OCI-M1 (cell line): ENCODE data around the gene DROSHA.

Source experiments
- DNase-seq: peaks from one replicate; lab custom pipeline; 2025; lab: John Stamatoyannopoulos, UW

Gene DROSHA

GRCh38 chr5:31464081-31464480 lies 67.8 kb downstream of the DROSHA start:
- no peak for DNase-seq

- no peak for DNase-seq
These were observed 68.5 kb downstream of the DROSHA start for GRCh38 chr5:31463351-31463750.

GRCh38 chr5:31459594-31459993 lies 72.3 kb downstream of the DROSHA start:
- DNase-seq = no peak

GRCh38 chr5:31455172-31455571 lies 76.7 kb downstream of the DROSHA start:
- DNase-seq = no peak

DNA sequence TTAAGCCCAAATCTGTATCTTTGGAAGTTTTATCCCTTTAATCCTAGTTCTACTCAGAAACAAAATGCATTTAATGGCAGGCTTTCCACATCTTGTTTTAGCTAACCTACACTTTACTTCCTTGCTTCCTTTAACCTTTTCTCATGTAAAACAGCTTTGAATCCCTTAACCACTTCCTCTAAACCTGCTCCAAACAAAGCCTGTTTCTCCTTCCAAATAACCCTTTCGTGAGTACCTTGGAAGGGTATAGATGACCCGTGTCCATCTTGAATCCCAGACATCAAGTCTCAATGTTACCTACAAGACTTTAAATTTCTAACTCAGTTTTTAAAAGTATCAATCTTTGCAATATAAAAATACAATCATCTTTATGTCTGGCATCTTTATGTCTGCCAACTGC lies 78.4 kb downstream of the DROSHA start:
- DNase-seq = no peak

DNA sequence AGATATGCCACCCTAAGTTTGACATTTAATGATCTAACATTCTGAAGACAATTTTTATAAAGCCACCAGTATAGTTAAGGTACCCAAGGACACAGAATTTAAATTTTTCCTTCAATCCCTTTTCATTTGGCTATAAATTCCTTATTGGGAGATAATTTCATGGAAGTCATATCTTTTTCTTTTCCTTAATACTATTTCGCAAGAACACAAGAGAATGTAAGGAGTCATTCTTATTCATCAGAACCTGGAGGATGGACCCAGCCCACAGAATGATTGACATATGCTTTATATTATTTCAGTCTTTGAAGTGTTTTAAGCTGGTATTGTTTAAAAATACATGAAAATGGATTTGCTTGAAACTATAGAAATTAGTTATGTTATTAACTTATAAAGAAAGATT lies 79.6 kb downstream of the DROSHA start:
- no peak for DNase-seq

- no peak for DNase-seq
These were observed 81.9 kb downstream of the DROSHA start for GRCh38 chr5:31449962-31450361.

DNA sequence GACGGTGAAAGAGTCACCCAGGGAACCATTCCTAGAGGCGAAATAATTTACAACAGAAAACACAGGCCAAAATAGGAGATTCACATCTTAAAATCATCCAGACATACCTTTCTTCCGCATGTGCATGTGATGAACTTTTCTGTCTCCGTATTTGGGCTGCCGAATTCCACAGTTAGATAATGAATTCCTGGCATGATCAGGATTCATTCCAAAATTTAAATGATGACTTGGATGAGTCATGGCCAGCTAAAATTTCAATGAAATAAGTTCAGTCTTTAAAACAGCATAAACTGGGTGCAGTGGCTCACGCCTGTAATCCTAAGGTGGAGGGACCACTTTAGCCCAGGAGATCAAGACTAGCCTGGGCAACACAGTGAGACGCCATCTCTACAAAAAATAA lies 82.7 kb downstream of the DROSHA start:
- no peak for DNase-seq

DNA sequence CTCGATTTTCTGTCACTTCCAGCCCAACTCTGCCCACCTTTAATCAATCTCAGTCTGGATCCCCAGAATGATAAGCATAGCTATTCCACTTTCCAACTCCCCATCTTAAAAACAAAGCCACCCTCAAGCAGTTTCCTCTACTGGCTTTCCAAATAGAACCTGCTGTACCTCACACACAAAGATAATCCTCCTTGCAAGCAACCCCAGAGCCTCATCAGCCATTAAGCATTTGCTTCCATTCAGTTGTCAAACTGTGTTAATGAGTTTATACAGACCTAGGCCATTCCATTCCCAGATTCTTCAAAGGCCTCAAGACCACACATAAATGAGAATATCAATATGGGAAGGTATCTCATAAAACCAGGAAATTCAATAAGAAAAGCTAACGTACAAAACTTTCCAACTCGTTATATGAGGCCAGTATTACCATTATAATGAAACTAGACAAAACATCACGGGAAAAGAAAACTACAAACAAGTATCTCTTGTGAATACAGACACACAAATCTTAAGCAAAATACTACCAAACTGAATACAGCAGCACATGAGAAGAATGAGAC lies 86.8 kb downstream of the DROSHA start:
- no peak for DNase-seq

- no peak for DNase-seq
These were observed 88.3 kb downstream of the DROSHA start for GRCh38 chr5:31443572-31443971.

DNA sequence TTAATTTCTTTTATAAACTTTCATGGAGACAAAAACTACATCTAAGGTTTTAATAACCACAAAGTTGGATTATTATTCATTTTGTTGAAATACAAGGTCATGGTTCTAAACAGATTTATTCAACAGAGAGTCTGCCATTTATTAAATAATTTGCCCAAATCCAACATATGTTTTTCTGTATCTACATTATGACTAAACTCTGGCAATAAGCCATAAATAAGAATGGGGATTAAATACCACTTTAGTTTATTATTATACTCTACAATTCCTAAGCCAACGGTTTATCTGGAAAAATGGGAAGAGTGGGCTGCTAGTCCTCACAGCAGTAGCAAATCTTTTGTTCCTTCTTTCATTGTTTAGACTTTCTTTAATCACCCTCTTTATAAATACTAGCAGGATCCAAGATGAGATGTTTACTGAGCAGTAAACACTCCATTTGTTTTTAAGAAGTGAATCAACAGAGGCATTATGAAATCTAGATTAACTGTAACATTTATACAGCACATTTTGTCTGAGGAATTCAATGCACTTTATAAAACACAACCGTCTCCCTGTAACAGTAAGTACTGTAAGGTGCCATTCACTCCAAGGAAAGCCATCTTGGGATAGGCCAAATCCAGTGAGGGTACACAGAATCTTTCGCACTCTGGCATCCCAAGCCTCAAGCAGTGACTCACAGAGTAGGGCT lies 89.7 kb downstream of the DROSHA start:
- no peak for DNase-seq

DNA sequence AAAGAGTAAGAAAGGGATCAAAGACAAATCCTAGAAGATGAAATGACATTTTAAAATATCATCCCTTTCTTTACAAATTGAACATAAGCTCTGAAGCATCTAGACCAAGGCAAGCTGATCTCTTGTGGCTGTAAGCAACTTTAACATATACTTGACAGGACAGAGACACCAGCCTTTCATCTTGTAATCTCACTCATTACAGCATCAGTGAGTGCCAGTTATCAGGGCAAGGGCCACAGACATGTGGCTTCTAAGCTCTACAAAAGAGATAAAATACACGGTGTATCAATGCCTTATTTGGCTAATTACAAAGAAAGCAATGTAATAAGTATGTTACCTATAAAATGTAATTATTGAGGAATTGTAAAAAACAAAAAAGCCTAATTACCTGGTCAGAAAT lies 95.0 kb downstream of the DROSHA start:
- no peak for DNase-seq

DNA sequence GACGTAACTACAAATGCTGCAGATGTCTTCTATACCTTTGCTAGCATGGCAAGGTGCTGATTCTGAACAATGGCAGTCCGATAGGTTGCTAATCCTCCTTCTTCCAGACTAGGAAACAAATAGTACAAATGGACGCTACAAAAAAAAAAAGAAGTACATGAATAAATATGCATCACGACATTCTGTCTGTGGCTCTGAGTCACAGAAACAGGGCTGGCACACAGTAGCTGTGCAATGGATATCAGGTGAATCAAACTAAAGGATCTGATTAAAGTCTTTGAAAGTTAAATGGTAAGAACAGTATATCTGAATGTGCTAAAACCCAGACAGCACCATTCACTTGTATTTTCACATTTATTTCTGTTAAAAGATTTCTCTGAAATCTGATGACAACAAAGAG lies 96.2 kb downstream of the DROSHA start:
- no peak for DNase-seq

GRCh38 chr5:31434898-31435297 lies 97.0 kb downstream of the DROSHA start:
- no peak for DNase-seq

DNA sequence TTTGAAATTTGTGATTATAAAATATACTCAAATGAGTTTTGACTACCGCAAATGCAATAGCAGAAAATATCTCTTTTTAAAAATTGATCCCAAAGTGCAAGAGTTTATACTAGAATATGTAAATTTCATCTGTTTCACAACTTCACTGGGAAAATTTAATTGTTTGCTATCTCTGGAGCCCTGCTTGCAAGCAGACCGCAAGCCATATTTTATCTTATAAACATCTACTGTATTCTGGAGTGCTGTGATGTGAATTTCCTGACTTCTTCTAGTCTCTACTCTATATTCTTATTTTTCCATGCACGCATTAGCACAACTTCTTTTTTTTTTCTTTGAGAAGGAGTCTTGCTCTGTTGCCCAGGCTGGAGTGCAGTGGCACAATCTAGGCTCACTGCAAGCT lies 98.7 kb downstream of the DROSHA start:
- peak; percentile 2 for DNase-seq

DNA sequence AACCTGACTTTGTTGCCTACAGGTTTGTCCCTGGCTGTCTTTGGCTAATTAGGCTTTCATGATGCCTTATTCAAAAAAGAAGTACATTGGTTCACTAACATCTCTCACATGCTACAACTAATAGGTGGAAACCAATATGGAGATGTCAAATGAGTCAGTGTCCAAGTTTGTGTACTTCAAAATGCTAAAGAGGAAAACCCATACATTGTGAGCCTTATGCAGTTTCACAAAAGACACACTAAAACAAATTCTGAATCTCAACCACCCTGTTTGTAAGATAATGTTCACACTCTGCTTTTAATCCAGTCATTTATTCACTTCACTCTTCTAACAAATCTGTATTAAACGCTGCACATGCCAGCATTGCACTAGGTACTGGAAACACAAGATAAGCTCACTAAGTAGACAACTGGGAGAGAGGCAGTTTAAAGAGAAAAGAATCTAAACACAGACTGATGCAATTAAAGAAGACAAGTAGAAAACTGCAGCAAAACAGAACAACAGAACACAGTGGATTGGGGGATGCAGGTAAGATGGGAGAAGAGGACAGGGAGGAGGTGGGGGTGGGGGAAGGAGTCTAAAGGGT lies 104.1 kb downstream of the DROSHA start:
- DNase-seq = no peak

- no peak for DNase-seq
These were observed 104.7 kb downstream of the DROSHA start for GRCh38 chr5:31427013-31427723.

GRCh38 chr5:31421806-31422586 lies 109.9 kb downstream of the DROSHA start:
- DNase-seq = no peak

- no peak for DNase-seq
These were observed 114.4 kb downstream of the DROSHA start for GRCh38 chr5:31417512-31417911.

- DNase-seq = no peak
These were observed 115.3 kb downstream of the DROSHA start for GRCh38 chr5:31416547-31416946.

GRCh38 chr5:31415960-31416359 lies 115.9 kb downstream of the DROSHA start:
- DNase-seq = no peak
